Measurements from ENCODE around the gene ZNF420. TPM values are rescaled to one million over a fixed set of nuclear protein-coding genes. Genes with fewer than 3 reads are reported as not detected.

Gene ZNF420
- total RNA-seq, 1 experiment from 2014 or later = 9.8 TPM

DNA sequence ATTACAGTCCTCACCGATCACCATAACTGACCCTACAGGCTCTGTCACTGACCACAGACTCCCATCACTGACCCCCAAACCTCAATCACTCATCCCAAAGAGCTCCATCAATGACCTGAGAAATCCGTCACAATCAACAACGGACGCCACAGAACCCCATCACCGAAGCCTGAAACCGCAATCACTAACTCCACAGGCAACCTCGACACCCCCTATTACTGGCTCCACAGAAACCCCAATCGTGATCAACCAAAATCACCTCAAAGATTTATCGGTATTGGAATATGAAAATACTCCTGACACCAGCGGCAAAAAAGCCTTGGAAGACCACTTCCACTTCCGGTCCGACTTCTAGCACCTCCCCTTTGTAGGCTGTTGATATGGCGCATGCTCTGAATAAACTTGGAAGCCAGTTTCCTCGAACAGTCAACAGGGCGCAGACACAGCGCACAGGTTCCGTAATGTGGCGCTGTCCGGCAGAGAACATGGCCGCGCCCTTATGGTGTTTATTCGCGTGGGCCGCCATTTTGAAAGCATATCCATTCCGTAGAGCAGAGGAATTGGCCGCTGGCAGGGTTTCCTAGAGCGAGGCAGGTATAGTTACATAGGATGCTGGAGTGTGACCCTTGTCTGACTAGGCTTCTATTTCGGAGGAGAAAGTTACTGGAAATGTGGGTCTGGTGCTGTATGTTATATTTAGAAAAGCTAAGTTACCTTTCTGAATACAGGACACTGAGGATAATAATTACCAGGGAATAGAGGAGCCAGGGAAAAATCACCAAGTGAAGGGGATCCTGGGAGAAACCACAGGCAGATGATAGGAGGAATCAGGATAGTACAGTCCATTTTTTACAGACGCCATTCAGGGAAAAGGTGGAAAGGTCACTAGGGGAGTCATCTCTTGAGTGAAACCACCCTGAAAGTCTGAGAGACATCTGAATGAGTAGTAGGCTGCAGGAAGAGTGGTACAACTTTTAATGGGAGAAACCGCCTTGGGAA lies 94.4 kb downstream of the ZNF420 start, which contains the start of gene ZNF585A:
TSS of gene ZNF585A (minus strand) at position 328 of the 999 bp plus-strand sequence. CDS start 2,785 bp downstream, outside the sequence.
- Histone ChIP-seq H3K23me2 (ENCODE audit: insufficient read length, low read depth, low read length, poor library complexity, severe bottlenecking) (no peaks in the 10 kb centered on the region), H2AFZ (ENCODE audit: low read length) (peak within 1 kb of the TSS; percentile 86), H3K9me3 (ENCODE audit: control insufficient read depth, low read depth, low read length) (peaks cover 16% of the 10 kb centered on the region), H4K20me1 (ENCODE audit: control insufficient read depth, insufficient read depth, insufficient read length) (no peaks in the 10 kb centered on the region), H2BK15ac (ENCODE audit: low read depth, low read length) (no peak within 1 kb of the TSS), H2AK5ac (ENCODE audit: insufficient read length, low read length) (no peak within 1 kb of the TSS), H3K14ac (ENCODE audit: insufficient read depth, low read length) (peak within 1 kb of the TSS; percentile 45; the same call in 1 of the 2 replicates), H4K5ac (ENCODE audit: insufficient read length, low read depth, low read length) (no peak within 1 kb of the TSS), H2BK120ac (ENCODE audit: low read depth, low read length, poor library complexity, severe bottlenecking) (no peak within 1 kb of the TSS), H3K79me2 (ENCODE audit: insufficient read depth, low read length) (no peaks in the 10 kb centered on the region), H3K18ac (ENCODE audit: insufficient read length, low read depth, low read length) (no peak within 1 kb of the TSS), H4K91ac (ENCODE audit: insufficient read length, low read depth, low read length) (no peak within 1 kb of the TSS), H4K8ac (replicated peaks; ENCODE audit: insufficient read length, low read depth, low read length) (no peak within 1 kb of the TSS), H3T11ph (ENCODE audit: low read length) (no peak within 1 kb of the TSS), H2BK20ac (ENCODE audit: low read depth, low read length, poor library complexity, severe bottlenecking) (no peak within 1 kb of the TSS), H3K4me1 (ENCODE audit: insufficient read depth, low read length) (no peaks in the 10 kb centered on the region), H3K56ac (ENCODE audit: insufficient read length, low read depth, low read length) (no peak within 1 kb of the TSS), H3K4me2 (ENCODE audit: insufficient read depth, insufficient read length, low read length) (peak within 1 kb of the TSS; percentile 93), H3K79me1 (ENCODE audit: insufficient read depth, low read depth, low read length, poor library complexity, severe bottlenecking) (no peaks in the 10 kb centered on the region), H3K23ac (ENCODE audit: insufficient read length, low read depth, low read length) (no peak within 1 kb of the TSS), H3K27ac (ENCODE audit: insufficient read length, low read depth, low read length) (no peak within 1 kb of the TSS), H3K27me3 (ENCODE audit: insufficient read depth, low read length) (no peaks in the 10 kb centered on the region), H2BK5ac (ENCODE audit: insufficient read length, low read length) (no peak within 1 kb of the TSS), H3K9ac (ENCODE audit: extremely low read depth, insufficient read length, low read length) (peak within 1 kb of the TSS; percentile 80), H3K4ac (ENCODE audit: low read depth, low read length) (no peak within 1 kb of the TSS), H2BK12ac (ENCODE audit: insufficient read length, low read depth, low read length) (no peak within 1 kb of the TSS)
- peaks cover 38 to 60% of the 10 kb centered on the region in 2 experiments for H3K9me3 Mint-ChIP-seq
- DNase-seq = peak; percentile 96
- peak within 1 kb of the TSS in 1 of 2 experiments; percentile 32; a peak in 1 of 5 replicates for H3K4me3 Mint-ChIP-seq
- peaks cover 33 to 36% (median 35%) of the 10 kb centered on the region in 3 experiments for H3K36me3 Mint-ChIP-seq (ENCODE audit: insufficient read depth in 1 of 3, low read depth in 3 of 3)
- no peaks in the 10 kb centered on the region for H3K4me1 Mint-ChIP-seq
- H3K27me3 Mint-ChIP-seq (ENCODE audit: low read depth) = no peaks in the 10 kb centered on the region
- TF ChIP-seq, protein P1, sequence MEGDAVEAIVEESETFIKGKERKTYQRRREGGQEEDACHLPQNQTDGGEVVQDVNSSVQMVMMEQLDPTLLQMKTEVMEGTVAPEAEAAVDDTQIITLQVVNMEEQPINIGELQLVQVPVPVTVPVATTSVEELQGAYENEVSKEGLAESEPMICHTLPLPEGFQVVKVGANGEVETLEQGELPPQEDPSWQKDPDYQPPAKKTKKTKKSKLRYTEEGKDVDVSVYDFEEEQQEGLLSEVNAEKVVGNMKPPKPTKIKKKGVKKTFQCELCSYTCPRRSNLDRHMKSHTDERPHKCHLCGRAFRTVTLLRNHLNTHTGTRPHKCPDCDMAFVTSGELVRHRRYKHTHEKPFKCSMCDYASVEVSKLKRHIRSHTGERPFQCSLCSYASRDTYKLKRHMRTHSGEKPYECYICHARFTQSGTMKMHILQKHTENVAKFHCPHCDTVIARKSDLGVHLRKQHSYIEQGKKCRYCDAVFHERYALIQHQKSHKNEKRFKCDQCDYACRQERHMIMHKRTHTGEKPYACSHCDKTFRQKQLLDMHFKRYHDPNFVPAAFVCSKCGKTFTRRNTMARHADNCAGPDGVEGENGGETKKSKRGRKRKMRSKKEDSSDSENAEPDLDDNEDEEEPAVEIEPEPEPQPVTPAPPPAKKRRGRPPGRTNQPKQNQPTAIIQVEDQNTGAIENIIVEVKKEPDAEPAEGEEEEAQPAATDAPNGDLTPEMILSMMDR (conservative IDR thresholded peaks at IDR 0.05) = 0 out of 3 replicates have a peak, but pooled peaks have one; percentile 21
- H3K27ac Mint-ChIP-seq = no peak within 1 kb of the TSS
- no CpG with 5 or more reads among the region's 30 CpGs for WGBS (ENCODE audit: extremely low coverage, insufficient read length, low lambda C conversion rate)

Other genes with a start within 250 kb of the ZNF420 start
- 8.2 and 9.6 TPM in 2 replicates for gene ZNF790, start 240.0 kb upstream of the ZNF420 start, total RNA-seq (2021)
- 5.5 and 6.0 TPM in 2 replicates for gene ZNF345, start 227.6 kb upstream of the ZNF420 start, total RNA-seq (2021)
- 4.9 and 5.0 TPM in 2 replicates for gene ZNF829, start 162.1 kb upstream of the ZNF420 start, total RNA-seq (2021)
- gene ZNF568, start 162.1 kb upstream of the ZNF420 start, total RNA-seq (2021) = 2.6 and 3.1 TPM in 2 replicates
- gene ZNF585A, start 94.3 kb downstream of the ZNF420 start, total RNA-seq (2021) = 17.1 and 18.3 TPM in 2 replicates
- gene ZNF585B, start 132.1 kb downstream of the ZNF420 start, total RNA-seq (2021) = 5.5 and 7.4 TPM in 2 replicates
- gene ZNF383, start 139.8 kb downstream of the ZNF420 start, total RNA-seq (2021) = 5.0 and 5.7 TPM in 2 replicates